CD4-positive, alpha-beta T cell treated with Interleukin-6 for 4 hours (primary cell): Measurements from ENCODE around the gene MPIG6B.

Experiments used
- DNase-seq: peaks from one replicate; pipeline ENCODE4 v3.0.0-alpha.2; 2020; ENCODE audit warnings: mixed read lengths

Gene MPIG6B, protein sequence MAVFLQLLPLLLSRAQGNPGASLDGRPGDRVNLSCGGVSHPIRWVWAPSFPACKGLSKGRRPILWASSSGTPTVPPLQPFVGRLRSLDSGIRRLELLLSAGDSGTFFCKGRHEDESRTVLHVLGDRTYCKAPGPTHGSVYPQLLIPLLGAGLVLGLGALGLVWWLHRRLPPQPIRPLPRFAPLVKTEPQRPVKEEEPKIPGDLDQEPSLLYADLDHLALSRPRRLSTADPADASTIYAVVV

DNA sequence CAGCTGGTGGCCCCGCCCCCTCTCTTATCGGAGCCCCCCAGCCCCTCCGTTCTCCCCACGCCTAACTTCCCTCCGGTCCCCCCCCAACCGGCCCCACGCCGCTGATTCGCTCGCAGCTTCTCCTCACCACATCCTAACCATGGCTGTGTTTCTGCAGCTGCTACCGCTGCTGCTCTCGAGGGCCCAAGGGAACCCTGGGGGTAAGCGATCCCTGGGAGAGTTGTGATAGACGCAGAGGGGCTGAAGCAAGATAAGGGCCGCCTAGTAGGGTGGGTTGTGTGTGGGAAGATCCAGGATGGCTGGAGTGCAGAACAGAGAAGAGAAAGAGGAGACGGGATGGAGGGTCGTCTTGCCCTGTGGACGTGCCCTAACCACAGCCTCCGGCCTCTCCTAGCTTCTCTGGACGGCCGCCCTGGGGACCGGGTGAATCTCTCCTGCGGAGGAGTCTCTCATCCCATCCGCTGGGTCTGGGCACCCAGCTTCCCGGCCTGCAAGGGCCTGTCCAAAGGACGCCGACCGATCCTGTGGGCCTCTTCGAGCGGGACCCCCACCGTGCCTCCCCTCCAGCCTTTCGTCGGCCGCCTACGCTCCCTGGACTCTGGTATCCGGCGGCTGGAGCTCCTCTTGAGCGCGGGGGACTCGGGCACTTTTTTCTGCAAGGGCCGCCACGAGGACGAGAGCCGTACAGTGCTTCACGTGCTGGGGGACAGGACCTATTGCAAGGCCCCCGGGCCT is at the start of gene MPIG6B:
Gene MPIG6B, plus strand, starts transcription at position 129 of the 735 bp plus-strand sequence. Its CDS starts 11 bp downstream, at position 140.
- DNase-seq: no peak

DNA sequence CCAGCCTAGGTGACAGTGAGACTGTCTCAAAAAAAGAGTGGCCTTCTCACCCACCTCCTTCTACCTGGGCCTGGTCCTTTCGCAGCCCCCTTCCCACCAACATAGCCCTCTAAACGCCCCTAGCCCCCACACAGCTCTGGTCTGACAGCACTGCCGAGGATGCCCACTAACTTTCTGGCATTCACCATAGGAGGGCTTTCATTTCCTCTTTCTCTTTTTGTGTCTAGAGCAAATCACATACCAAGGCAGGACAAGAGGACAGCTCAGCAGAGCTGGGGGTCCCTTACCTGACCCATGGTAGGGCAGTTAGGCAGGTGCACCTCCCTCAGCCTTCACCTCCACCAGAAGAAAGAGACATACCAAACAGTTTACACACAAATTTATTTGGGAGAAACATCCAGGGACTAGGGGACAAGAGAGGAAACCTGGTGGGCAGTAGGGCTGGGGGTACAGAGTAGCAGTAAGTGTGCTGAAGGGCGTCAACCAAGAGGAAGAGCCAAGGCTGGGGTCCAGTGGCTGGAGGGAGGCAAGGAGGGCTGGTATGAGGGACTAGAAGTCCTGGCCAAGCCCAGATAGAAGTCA is 46.8 kb upstream of the MPIG6B start:
- no peak for DNase-seq

DNA sequence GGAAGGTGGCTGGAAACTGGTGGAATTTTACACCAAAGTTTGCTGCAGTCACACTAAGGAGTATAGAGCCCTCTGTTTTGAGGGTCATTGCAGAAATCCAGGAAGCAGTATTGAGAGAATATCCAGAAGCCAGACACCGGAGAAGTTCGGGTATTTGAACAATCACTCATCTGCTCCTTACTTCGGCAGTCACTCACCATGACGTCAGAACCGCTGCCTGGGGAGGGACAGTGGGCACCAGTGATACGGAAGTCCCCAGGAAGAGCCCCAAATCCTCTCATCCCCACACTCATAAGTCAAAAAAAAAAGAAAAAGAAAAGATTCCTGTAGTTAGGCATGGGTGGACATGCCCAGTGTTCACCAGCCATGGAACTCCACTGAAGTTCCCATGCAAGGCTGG is 46.3 kb upstream of the MPIG6B start:
- DNase-seq: no peak

DNA sequence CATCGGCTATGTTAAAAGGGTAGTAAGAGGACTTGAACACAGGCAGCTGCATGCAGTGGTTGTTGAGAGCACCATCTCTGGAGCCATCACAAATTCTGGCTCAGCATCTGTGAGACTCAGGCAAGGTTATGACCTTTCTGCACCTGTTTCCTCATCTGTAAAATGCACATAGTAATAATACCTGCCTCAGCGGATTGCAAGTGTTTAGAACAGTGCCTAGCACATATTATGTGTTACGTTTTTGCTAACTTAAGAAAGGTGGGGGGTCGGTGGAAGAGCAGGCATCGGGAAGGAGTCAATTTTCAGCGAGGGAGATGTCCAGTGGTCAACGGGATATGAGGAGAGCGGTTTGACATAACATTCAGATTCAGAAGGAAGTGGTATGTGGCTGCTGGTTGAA is 45.2 kb upstream of the MPIG6B start:
- DNase-seq: no peak

DNA sequence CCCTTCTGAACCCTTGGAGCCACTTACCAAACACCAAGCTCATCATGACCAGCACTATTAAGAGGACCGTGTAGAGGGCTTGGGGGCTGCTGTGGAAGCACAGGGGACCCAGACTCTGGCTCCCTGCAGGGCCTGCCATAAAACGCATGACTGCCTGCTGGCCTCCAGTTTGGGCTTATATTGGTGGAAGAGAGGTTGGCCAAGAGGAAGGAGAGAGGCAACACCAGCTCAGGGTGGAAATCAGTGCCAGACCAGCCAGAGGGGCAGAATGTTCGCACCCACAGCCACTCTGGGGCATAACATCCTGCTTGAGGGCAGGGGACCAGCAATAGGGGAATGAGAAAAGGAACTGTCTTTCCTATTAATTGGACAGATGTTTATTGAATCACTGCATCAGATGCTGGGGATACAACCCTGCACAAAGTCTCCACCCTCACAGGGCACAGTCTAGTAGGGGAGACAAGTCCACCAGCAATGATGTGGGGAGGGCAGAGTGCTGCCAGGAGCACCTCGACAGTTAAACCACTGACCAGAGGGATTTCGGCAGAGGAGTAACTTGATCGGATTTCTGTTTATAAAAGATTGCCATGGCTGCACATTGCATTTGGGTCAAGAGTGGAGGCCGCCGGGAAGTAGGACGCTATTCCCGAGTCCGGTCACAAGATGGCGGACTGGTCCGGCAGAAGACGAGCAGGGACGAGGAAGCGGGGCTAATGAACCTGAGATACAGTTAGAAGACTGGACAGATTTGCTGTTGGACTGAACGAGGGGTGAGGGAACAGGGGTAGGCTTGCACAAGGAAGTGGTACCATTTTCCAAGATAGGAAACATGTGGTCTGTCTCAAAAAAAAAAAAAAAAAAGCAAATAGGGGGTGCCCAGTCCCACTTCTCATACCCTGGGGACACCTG is 42.7 kb upstream of the MPIG6B start, which contains the start of gene LY6G5C:
Gene LY6G5C, minus strand, starts transcription at position 842 of the 909 bp plus-strand sequence. Its CDS starts 694 bp downstream, at position 148.
- DNase-seq: peak; percentile 76

DNA sequence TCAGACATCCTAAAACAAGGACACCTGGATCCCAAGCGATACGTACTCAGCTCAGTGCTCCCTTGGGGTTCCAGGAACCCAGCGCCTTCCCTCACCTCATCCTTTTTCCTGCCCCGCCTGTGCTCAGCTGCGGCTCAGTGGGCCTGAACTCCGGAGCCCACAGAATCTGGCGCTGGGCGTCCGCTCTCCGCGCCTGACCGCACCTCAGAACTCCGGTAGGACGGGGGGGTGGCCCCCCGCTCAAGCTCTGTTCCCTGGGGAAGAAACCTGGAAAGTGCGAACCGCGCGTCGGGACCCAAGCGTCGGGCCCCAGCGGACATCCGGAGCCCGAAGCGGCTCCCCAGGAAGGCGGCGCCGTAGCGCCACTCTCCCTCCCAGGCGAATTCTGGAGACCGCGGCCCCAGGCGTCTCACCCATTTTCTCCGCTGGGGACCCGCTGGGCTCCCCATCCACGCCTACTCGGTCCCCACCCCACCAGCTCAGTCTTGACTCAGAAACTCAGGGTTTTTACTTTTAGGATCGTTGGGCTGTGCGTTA is 42.0 kb upstream of the MPIG6B start:
- peak; percentile 61 for DNase-seq

DNA sequence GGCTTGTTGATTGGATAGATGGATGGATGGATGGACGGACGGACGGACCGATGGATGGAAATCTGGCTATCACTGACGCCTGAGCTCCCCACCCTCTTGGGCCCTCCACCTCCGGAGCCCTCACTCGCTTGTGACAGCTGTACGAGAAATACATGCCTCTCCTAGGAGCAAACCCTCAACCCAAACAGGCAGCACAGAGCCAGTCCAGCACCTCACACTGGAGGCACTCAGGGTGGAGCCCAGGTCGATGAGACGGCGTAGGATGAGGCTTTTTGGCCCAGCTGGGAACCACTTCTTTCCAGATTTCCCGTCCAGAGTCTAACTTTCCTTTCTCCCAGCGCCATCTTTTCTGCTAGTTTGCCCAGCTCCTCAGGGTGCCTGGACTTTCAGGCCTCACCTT is 39.6 kb upstream of the MPIG6B start:
- no peak for DNase-seq

DNA sequence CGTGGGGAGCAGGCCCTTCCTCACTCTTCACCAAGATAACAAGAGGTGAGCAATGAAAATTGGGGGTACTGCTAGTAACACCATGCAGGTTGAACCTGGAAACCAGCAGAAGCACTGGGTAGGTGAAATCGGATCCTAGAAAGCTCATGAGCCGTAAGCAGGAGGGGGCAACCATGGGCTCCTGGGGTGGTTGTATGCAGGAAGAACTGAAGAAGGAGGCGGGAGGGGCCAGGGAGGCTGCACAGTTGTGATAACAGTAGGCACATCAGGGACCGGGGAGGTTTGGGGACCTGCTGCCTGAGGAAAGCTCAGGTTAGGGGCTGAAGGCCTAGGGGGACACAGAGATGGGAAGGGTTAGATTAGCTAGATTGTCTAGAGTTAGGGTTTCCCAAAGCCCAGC is 36.7 kb upstream of the MPIG6B start:
- DNase-seq: no peak

DNA sequence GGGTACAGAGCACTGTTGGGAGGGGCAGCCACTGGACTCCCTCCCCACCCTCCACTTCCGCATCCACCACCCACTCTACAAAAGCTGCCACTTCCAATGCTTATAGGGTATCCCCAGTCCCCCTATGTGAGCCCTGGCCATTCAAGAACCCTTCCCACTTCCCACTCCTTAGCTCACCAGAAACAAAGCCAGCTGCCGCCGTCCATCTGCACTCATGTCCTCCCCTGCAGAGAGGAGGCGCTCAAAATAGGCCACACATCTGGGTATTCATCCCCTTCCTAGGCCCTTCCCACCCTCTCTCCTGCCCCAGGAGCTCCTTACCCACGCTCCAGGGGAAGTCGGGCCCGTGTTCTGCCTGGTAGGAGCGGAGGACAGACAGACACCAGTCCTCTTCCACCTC is 35.9 kb upstream of the MPIG6B start:
- no peak for DNase-seq

DNA sequence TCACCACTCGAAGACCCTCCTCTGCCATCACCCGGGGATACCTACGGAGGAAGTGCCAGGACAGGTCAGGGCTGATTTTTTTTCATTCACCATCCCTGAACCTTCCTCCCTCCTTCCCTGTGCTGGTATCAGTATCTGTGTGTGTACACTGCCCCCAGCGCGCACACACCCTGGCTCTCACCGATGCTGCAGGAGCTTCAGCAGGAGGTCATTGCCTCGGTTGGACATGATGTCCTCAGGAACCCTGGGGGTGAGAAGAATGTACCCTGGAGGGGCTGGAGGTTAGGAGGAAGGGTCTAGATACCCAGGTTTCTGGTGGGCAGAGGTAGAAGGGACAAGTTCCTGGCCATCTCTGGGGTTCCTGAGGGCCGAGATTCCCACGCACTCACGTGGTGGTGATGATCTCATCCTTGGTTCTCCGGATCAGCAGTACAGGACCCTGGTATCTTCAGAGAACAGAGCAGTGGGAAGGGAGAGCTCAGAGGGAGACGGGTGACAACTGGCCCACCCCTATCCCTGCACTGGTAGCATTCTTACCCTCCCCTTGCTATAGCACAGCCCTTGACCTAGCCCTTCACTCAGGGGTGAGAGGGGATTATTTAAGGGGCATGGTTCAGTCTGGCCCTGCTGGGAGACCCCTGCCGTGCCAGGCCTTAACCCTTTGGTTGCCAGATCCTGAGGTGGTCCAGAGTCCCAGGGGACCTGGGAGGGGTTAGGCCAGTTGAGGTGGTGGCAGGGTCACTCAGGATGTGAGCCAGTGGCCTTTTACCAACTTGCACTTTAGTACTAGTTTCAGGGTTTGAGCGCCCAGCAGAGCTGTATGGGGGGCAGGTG is 35.1 kb upstream of the MPIG6B start:
- DNase-seq: no peak

DNA sequence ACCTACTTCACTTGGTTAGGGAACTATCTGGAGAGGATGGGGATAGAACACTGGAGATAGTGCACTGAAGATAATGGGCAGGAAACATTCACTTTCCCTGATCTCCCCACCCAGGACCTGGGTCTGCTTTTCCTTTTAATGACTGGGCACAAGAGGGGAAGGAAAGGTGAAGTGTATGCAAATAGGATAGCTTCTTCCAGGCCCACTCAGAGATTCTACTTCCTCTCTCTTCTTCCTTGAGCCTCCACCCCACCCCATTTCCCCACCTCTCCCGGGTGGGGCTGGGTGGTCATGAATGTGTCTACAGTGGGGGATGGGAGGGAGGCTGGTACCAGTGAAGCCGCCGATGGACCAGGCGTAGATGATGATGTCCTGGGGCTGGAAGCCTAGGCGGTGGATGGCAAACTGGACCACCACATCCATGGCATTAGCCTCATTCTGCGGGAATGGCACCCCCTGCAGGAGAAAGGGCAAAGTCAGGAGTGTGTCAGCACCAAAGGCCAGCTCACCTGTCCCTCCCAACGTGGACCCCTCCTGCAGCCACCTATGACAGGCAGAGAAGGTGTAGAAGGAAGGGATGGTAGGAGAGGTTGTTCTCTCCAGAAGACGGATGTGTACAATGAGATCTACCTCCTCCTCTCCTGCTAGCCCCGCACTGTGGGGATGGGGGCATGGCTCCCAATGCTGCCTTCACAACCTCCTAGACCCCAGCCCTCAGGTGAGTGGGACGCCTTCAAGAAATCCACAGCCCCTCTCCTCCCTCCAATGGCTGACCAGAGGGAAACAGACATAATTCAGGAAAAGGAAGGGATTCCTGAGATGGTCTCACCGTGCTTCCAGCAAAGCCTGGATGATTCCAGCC is 33.7 kb upstream of the MPIG6B start:
- DNase-seq: no peak

DNA sequence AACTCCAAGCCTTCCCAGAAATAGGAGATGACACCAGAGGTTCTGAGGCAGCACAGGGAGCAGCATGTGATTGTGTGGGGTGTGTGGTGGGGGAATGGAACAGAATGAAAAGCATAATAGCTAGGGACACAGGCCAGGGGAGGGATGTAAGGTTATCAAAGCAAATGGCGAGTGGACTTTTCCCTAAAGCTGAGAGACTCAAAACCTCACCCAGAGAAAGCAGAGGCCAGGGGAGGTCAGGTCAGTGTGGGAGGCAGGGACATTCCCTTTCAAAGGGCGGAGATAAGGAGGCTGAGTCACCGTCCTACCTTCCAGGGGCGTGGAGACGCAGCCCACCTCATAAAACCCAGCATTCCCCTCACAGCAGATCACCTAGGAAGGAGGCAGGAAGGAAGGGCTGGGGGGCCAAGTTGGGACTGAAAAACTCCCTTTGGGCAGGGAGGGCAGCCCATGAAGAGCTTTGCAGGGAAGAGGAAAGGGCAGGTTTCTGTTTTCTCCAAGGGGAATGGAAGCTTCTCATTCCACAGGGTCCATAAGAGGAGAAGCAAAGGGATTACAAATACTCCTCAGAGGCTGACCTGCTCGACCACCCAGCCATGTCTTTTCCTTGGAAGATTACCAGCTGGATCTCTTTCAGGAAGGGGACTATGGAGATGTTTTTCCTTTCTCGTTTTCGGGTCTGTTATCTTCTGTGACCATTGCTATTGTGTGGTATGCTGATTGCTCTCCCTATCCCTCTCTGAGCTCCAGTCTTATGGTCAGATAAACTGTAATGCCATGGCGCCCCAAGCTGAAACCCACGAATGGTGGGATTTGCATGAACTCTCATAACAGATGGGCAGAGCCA is 32.7 kb upstream of the MPIG6B start:
- DNase-seq: no peak

DNA sequence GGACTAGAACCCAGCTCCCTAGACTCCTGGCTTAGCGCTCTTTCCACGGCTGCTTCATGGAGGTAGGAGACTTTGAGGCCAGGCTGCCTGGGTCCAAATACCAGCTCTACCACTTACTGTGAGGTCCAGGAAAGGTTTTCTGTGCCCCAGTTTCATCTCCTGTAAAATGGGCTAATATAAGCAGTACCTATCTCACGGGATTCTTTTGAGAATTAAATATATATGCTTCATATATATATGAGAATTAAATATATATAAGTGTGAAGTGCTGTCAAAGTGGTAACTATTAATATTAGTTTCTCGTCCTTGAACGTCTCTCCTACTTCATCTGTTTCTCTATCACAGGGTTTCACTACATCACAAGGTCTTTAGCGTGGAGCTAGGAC is 32.1 kb upstream of the MPIG6B start:
- DNase-seq: no peak

DNA sequence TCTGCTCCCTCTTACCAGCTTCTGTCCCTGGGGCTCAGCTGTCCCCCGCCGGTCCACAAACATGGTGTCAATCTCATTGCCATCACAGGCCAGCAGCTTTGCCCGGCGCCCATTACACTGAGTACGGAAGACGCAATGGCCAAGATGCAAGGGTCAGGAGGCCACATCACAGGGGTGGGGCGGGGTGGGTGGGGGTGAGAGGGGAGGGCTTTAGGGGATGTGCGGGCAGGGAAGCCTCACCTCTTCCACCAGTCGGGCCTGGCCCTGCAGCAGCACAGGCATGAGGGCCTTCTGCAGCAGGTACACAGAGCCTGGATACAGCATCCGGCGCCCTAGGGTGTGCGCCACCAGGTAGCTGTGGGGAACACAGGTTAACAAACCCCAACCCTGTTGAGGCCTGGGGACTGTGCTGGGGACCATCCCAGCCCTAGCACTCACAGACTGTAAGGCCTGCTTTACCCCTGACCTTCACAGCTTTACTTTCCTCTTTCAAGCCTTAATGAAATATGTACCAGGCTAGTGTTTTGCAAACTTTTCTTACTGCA is 31.5 kb upstream of the MPIG6B start:
- DNase-seq: no peak

DNA sequence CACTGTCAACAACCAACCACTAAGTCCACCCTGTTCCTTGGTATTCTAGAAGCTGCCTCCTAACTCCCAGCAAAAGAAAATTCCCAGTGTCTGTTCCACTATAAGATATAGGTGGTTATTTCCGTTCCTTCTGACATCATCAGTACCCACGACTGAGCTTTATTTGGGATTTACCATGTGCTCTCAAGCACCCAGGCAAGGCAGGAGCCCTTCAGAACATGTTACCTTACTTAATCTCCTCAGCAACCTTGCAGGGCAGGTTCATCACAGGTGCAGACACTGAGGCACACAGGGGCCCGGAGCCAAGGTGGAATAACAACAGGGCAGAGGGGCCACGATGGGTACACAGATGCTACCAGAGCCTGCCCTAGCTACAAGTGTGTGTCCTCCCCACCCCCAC is 30.8 kb upstream of the MPIG6B start:
- no peak for DNase-seq

DNA sequence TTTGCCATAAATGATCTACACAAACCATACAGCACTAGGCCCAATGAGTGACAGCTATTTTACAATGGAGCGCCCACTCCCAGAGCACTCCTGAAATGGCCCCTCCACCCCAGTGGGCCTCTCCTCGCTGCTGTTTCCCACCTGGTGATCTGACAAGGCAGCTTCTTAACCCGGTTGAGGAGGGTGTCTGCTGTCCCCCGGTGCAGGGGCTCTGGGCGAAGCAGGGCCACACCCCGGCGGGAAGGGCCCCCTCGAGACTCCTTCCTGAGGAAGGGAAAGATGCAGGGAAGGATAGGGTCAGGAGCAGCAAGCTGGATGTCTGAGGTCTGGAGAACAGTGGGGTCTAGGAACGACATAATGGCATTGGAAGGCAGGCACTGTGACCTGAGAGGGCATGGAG is 30.3 kb upstream of the MPIG6B start:
- DNase-seq: no peak

DNA sequence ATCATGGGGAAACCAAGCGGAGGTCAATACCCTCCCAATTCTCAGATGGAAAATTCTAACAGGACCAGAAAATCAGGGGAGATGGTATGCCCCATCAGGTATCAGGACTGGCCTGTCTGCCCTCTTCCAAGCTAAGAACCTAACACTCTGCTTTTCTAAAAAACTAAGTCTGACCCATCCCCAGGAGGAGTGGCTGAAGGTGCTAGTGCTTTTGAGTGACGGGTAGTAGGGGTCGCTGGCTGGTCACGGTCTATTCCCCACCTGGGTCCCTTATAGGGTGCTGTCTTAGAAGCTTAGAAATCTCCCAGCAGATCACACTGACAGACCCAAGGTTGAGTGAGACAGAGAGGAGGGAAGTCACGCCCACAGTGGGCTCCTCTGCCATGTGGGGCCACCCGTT is 29.6 kb upstream of the MPIG6B start:
- DNase-seq: no peak

DNA sequence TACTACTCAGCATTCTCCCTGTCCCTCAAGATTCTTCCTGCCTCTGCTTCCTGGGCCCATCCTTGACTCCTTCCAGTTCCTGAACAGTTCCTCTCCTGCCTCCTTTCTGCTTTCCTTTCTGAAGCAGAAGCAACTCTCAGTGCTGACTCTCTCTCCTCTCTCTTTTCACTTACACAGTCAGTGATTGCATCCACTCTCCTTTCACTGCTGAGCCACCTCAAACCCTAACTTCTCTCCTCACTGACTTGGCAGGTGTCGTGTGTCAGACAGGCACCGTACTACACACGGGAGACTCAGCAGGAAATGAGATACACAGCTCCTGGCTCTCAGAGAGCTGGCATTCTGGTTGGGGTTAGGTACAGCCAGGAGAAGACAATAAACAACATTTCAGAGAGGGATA is 25.6 kb upstream of the MPIG6B start:
- DNase-seq: no peak

DNA sequence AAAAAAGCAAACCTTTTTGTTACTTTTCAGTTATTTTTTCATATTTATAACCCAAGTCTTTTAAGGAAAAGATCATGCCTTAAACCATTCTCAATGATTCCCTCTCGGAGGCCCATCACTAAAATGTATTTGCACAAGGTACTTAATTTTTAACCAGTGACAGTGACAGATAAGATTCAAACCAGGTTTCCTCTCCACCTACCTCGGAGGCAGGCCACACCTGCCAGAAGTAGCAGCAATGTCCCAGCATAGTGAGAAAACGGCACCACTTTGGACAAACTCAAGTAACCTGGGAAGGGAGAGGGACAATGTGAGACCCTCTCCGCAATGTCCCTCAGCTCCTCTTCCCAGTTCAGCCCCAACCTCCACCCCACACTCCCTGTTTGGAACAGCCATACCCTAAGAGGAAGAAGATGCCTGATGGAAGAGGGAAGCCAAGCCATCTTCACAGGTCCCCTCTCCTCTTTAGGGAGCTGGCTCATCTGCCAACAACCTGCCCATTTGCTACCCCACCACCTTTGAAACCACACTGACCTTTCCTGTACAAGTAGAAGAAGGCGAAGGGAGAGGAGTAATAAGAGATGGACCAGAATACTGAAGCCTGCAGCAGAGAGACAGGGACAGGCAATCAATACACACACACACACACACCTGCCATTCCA is 22.3 kb upstream of the MPIG6B start:
- DNase-seq: no peak
